Kidney glomerular epithelial cell (primary cell): ENCODE measurements around the gene ATG4D.

Source experiments
- DNase-seq: peaks from one replicate; lab custom pipeline; 2025; lab: John Stamatoyannopoulos, UW

The ATG4D gene

DNA sequence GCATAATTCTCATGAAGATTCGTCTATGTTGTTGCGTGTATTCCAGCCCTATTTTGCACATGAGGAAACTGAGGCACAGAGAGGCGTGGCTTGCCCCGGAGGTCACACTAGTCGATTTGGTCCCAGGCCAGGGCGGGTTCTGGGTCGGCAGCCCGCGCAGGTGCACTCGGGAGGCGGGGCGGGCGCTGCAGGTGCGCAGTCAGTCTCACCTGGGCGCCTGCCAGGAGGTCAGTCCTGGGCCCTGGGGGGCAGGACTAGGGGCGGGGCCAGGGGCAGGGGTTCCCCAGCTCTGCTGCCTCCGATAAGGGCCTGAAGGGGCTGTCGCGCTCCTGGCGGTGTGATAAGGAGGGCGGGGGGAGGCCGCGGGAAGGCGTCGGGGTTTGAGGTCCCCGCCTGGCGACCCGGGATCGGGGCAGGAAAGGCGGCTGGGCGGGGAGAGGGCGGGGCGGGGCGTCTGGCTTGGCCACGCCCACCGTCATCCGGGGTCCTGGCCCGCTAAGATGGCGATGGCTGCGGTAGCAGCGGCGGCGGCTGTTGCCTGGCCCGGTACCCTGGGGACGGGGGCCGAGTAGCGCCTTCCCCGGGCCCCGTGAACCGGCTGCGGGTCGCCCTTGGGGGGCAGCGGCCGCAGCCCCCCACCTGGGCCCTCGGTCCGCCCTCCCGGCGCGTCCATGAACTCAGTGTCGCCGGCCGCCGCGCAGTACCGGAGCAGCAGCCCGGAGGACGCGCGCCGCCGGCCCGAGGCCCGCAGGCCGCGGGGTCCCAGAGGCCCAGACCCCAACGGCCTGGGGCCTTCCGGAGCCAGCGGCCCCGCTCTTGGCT lies at the start of gene ATG4D:
Gene ATG4D (plus strand): TSS at position 485 of the 822 bp plus-strand sequence. CDS start 187 bp downstream, at position 672.
- DNase-seq, result peak; percentile 44

DNA sequence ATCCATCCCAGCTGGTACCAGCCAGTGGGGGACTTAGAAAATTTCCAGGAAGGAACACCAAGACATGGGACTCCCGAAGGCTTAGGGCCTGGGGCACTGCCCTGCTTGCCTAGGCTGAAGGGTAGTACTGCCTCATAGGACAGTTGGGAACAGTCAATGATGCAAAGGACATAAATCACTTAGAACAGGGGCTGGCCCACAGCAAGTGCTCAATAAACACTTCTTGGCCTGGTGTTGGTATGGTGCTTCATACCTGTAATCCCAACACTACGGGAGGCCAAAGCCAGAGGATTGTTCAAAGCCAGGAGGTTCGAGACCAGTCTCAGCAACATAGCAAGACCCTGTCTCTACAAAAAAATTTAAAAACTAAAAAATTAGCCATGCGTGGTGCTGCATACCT lies 46.3 kb upstream of the ATG4D start:
- no peak for DNase-seq

DNA sequence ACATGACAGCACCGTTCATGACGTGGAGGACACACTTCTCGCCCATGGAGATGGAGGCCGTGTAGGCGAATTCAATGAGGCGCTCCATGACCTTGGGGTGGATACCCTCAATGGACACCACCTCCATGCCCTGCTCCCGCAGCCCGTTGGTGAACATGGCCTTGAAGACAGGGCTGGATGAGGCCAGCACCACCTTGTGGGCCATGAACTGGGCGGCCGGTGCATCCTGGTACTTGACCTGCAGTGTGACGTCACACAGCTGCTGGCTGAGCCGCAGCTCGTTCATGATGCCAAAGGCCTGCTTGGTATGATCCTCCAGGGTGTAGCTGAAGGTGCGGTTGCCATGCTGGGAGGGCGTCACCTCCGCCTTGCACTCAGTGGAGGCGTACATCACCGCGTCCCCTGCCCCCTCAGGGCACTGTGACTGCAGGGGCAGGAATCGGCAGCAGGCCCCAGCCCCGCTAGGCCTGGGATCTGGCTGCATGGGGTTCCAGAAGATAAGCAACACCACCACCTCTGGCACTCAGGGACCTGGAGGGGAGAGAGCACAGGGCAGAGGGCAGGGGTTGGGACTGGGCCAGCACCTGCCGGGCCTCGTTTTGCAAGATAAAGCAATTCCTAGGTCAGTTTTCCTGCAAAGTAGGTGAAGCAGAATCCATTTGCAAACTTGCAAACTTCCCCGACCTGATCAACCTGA lies 44.0 kb upstream of the ATG4D start:
- DNase-seq, result no peak

DNA sequence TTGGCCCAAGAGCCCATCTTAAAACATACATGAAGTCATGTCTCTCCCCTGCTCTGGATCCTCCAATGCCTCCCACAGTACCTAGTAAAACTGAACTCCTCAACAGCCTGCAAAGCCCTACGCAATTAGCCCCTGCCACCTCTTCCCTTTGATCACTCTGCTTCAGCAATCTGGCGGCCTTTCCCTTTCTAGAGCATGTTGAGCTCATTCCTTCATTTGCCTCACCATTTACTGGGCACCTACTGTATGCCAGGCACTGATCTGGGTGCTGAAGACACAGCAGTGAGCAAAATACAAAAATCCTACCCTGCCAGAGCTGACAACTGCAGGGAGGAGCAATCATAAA lies 43.5 kb upstream of the ATG4D start:
- DNase-seq, result no peak

DNA sequence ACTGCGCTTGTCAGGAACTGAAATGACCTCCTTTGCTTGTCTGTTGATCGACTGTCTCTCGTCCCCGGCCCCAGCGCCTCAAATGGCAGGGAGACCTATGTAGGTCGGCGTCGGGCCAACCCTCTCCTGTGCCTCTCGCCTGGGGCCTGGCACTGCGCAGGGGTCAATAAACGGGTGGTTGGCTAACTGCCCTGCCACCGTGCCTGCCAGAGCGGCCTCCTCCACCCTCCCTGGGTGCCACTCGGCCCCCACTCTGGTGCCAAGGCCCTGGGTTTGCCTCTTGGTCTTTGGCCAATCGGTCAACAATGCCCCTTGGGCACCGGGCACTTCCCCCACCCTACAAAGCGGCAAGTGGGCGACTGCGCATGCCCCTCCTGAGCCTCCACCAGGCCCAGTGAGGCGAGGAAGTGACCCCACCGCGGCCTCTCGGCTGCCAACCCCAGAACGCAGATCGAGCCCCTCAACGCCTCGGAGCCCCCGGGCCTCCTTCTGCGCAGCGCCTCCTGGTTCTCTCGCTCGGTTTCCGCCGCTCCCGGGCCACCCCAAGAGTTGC lies 41.7 kb upstream of the ATG4D start:
- DNase-seq, result peak; percentile 25

DNA sequence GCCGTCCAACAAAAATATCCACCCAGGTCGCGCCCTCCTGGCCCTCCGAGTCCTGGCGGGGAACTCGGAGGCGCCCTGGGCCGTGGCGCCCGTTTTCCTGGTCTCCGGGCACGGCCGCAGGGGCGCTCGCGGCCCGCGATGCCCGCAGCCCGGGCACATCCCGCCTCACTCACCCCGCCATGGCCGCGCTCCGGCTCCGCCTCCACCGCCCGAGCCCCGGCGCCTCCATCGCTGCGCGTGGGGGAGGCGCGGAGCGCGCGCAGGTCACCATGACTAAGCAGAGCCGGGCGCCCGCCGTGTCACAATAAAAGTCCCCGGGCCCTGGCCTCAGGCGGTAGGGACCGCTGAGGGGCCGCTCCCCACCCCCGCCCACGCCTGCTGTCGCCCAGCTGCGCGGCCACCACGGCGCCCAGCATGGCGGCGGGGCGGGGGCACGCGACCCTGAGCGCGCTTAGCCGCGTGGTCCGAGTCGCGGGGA lies 41.1 kb upstream of the ATG4D start:
- DNase-seq, result peak; percentile 49

DNA sequence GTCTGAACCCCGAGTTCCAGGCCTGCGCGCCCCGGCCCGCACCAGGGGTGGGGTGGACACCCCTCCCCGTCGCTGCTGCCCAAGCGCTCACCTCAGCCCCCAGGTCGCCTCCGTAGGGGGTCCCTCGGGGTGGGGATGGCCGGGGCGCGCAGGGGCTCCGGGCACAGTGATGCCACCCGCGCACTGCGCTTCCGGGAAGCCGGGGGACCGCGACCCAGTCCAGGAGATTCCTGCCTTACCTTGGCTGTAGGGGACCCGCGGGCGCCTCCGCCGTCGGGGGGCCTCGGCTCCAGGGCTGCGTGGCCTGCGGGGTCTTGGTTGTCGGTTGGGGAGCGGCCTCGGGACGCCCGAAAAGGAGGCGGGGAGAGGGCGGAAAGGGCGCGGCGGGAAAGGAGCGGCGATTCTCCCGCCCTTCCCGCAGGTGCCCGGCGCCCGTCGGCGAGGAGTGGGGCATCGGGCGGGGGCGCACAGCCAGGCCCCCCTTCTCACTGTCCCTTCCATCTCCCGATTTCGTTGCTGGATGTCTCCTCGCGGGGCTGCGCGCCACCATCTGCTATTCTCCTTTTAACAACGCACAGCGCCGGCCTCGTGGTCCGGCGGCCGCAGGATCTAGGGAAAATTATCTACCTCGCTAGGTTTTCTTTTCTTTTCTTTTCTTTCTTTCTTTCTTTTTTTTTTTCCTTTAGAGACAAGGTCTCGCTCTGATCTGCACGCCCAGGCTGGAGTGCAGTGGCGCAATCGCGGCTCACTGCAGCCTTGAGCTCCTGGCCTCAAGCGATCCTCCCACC lies 40.5 kb upstream of the ATG4D start, which contains the start of gene KEAP1:
Gene KEAP1 (minus strand): TSS at position 355 of the 788 bp plus-strand sequence. CDS start 3,323 bp downstream, outside the sequence.
- DNase-seq, result no peak

DNA sequence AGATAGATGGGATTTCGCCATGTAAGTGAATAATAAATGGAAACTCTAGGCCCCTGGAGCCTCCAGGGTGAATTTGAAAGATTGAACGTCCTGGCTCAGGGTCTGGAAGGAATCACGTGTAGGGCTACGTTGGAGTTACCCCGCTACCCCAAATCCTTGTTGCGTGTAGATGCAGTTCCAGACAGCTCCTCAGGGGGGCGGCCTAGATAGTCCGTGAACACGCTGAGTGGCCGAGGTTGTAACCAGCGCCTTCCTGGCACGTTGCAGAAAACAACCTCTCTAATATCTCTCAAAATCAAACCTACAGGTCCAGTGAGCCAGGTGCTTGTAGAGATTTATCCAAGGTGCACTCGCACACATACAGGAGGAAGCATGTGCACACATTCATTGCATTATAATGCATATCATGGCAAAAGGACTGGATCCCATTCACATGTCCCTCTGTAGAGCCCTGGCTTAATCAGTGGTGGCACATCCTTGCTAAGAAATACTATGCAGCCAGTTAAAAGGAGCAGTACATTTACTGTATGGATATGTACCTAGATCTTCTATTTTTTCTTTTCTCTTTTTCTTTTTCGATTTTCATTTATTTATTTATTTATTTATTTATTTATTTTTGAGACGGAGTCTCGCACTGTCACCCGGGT lies 38.0 kb upstream of the ATG4D start:
- peak; percentile 13 for DNase-seq

DNA sequence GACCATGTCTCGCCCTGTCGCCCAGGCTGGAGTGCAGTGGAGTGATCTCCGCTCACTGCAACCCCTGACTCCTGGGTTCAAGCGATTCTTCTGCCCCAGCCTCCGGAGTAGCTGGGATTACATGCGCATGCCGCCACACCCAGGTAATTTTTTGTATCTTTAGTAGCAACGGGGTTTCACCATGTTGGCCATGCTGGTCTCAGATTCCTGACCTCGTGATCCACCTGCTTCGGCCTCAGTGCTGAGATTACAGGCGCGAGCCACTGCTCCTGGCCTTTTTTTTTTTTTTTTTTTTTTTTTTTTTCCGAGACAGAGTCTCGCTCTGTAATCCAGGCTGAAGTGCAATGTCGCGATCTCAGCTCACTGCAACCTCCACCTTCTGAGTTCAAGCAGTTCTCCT lies 35.7 kb upstream of the ATG4D start:
- no peak for DNase-seq

DNA sequence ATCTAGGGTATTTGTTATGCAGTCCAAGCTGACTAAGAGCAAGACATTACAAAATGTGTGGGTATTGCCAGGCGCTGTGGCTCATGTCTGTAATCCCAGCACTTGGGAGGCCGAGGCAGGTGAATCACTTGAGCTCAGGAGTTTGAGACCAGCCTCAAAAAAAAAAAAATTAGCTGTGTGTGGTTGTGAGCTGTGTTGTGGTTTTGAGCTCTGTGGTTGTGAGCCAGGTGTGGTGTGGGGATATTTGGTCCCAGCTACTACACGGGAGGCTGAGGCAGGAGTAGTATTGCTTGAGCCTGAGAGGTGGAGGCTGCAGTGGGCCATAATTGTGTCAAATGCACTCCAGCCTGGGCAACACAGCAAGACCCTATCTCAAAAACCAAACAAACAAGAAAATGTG lies 35.0 kb upstream of the ATG4D start:
- no peak for DNase-seq

DNA sequence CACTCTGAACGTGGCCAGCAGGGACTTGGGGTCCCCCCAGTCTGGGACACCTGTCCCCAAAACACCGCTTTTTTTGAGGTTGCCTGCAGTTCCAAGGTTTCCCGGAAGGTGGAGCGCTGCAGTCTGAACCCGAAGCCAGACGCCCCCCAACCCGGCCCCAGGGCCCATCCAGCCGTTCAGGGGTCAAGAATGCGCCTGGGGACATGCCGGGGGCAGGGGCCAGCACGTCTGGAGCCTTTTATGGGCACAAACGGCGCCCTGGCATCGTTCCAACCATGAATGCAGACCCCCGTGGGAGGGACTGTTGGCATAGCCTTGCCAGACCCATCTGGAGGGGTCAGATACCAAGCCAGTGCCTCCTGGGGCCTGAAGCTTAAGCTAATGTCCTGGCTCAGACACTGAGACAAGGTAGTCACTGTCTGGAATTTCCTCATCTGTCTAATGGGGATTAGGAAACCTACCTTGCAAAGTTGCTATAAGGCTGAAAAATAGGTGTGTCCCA lies 33.4 kb upstream of the ATG4D start:
- no peak for DNase-seq

DNA sequence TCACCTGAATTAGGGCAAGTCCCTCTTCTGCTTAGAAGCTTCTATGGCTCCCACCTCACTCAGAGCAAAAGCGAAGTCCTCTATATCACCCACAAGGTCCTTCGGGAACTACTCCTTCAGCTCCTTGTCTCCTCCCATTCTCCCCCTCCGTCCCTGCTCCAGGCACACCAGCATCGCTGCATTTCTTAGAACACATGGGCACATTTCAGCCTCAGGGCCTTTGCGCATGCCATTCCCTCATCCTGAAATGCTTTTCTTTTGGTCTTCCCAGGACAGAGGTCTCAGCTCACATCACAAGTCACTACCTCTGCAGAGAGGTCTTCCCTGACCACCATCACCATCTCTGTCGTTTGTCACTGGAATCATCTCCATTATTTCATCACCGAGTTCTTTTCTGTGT lies 30.5 kb upstream of the ATG4D start:
- DNase-seq, result no peak

DNA sequence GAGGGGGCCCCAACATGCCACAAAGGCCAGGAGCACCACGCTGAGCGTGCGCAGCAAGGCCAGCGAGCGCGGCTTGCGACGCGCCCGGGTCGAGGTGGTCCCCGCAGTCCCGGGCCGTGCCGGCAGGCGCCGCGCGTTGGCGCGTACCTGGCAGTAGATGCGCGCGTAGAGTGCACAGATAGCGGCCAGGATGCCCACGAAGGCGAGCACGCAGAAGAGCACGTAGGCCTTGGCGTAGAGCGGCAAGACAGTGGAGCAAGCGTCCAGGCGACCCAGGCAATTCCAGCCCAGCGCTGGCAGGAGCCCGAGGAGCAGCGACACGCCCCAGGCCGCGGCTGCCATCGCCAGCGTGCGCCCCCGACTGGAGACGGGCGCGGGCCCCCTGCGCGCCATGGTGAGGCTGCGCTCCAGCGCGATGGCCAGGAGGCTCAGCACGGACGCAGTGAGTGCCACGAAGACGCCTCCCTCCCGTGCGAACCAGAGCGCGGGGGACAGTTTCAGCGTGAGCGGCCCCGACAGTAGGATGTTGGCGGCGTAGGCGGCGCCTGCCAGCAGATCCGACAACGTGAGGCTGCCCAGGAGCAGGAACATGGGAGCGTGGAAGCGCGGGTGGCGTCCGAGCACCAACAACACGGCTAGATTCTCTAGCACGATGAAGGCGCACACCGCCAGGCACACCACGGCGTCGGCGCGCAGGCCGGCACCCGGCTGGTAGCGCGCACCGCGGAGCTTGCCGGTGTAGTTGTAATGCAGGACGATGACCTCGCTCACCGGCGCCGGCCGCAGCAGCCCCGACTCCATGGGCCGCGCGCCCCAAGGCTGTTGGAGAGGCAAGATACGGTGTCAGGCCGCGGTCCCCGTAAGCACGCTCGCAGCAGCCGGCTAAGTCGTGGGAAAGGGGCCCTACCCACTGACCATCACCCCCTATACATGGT lies 29.2 kb upstream of the ATG4D start:
- no peak for DNase-seq

DNA sequence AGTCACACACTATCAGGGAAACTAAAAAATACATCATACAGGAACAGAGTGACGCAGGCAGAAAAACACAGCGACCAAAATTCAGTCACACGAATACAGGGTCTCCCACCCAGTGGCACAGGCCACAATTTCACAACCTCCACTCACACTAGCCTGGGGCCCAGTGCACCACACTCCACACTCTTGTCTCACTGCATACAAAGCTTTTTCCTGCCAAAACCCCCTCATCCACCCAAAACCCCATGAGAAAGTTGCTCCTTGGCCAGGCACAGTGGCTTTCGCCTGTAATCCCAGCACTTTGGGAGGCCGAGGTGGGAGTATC lies 27.7 kb upstream of the ATG4D start:
- DNase-seq, result no peak

DNA sequence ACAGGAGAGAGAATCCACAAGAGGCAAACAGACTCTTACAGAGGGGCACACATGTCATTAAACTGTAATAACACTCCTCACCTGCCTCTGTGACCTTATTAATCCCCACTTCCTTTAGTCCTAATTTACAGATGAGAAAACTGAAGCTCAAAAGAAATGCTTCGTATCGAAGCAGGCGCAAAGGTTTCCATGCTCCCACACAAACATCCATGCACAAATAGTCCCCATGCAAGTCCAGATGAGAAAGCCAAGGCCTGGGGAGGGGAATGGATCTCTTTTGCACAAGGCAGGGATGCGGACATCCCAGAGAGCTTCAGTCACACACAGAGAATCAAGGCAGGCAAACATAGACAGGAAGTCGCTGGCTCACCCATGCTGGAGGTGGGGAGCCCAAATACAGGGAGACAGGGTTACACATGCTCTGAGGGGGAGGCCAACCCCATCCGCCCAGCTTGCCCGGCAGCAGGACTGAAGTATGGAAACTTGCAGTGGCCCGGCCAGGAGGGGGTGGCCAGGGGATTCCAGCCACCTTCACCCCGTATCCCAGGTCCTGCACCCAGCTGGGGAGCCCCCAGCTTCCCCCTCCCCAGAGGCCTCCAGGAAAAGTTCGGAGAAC lies 26.9 kb upstream of the ATG4D start:
- no peak for DNase-seq

DNA sequence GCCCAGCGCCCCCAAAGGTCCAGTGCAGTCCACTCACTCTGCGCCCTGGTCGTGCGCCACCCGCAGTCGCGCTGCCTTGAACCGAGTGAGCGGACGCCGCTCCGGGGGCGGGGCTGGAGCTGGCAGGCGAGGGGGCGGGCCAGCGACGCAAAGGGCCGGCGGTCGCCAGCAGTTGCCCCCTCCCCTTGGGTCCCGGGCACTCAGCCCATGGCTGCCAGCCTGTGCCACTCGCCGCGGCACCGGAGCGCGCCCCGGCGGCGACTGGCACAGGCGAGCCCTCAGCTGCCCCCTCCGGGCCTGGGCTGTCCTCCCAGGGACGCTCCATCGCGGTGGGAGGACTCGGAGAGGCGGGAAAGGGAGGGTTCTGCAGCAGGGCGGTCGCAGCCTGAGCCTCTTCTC lies 26.3 kb upstream of the ATG4D start, which contains the start of gene S1PR5:
Gene S1PR5 (minus strand): TSS at position 87 of the 399 bp plus-strand sequence. CDS start 2,436 bp downstream, outside the sequence.
- no peak for DNase-seq

DNA sequence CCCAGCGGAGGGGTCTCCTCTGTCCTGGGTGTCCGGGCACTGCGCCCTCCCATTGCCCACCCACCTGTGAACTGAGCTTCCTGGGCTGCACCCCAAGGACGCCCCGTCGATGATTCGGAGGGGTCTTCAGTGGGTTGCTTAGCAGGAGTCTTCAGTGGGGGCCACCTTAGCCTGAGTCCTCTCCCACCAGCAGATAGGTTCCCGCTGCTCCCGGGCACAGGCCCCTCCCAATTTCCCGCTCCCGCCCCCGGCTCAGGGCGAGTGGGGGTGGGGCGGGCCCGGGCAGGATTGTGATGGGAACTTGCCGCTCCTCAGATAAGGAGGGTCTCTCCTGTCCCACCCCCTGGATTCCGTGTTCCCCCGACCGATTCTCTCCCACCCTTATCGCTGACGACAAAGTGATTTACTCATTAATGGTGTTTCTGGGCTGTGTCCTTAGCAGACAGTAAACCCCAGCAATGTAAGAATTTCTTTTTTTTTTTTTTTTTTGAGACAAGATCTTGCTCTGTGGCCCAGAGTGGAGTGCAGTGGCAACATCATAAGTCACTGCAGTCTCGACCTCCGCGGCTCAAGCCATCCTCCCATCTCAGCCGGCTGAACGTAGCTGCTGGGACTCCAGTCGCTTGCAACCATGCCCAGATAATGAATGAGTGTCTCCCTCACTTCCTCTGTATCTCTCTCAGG lies 25.8 kb upstream of the ATG4D start:
- no peak for DNase-seq

DNA sequence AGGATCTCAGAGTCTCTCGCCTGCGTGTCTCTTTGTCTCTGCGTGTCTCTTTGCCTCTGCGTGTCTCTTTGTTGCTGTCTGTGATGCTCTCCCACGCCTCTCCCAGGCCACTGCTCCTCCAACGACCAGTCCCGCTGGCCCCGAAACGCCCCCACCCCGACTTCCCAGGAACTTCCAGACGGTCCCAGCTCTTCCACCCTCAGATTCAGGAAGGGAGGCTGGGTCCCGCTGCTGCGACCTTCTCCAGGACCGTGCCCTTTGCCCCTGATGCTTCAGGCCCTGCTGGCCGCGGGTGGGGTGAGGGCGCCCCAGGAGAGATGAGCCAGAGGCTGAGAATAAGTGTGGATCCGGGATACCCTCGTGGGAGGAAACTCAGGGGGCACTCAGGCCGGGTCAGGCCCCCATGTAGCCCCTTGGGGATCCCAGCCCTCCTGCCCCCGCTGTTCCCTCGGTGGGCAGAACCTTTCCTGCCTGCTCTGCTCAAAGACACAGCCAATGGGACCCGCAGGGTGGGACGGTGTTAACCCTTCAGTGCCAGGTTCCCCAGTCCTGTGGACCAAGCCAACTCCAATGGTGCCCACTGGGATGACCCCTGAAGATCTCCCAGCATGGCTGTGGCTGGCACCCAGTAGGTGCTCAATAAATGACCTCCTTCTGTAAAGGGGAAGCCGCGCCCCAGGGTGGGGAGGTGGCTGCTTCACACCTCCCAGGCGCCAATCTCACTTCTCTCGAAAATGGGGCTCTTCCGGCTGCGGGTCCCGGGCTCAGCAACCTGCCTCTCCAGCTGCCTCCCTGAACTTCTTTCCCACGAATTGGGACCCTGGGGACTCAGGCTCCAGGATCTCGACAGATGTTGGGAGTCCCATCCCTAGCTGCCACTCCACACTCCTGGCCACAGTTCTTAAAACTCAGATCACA lies 25.0 kb upstream of the ATG4D start:
- no peak for DNase-seq
